ENCODE measurements around the gene BBLN. TPM values are rescaled to one million over a fixed set of nuclear protein-coding genes. Genes with fewer than 3 reads are reported as not detected.

Gene BBLN
- total RNA-seq, 4 donors from 2014 or later, result 73.5 to 145 (median 132) TPM

DNA sequence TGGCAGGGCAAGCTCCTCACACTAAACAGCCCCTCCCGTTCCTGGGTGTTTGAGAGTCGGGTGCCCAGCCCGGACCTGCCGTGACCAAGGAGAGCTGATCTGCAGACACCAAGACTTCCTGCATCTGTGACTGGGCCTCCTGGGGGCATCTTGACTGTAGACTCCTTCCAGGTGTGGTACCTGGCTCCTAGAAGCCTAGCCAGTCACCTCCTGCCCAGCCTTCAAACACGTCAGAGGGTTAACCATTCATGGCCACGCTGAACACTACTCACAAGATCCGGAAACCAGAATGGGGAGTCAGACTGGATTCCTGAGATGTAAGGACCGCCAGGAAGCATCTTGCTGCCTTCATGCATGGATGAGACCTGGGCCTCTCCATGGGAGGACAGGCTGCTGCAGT, 14.5 kb upstream of the BBLN start:
- ATAC-seq, result no peak
- Histone ChIP-seq H3K4me1 (peaks cover 0 to 8% of the 10 kb centered on the region in 2 donors), H3K36me3 (no peaks in the 10 kb centered on the region), H3K27ac (no peak overlapping the region), H3K4me3 (no peak overlapping the region), H3K9me3 (no peaks in the 10 kb centered on the region), H3K27me3 (no peaks in the 10 kb centered on the region)
- TF ChIP-seq, protein P1, sequence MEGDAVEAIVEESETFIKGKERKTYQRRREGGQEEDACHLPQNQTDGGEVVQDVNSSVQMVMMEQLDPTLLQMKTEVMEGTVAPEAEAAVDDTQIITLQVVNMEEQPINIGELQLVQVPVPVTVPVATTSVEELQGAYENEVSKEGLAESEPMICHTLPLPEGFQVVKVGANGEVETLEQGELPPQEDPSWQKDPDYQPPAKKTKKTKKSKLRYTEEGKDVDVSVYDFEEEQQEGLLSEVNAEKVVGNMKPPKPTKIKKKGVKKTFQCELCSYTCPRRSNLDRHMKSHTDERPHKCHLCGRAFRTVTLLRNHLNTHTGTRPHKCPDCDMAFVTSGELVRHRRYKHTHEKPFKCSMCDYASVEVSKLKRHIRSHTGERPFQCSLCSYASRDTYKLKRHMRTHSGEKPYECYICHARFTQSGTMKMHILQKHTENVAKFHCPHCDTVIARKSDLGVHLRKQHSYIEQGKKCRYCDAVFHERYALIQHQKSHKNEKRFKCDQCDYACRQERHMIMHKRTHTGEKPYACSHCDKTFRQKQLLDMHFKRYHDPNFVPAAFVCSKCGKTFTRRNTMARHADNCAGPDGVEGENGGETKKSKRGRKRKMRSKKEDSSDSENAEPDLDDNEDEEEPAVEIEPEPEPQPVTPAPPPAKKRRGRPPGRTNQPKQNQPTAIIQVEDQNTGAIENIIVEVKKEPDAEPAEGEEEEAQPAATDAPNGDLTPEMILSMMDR (IDR thresholded peaks at IDR 0.05 in 4 of 5, conservative IDR thresholded peaks at IDR 0.05 in 1 of 5), result no peak
- TF ChIP-seq POLR2A (IDR thresholded peaks at IDR 0.05), result no peak
- DNase-seq, result no peak
- intact Hi-C loops (cut with DNase I; ENCODE audit: low total_unique reads), result no loop called here
- in situ Hi-C loops (cut with MboI; ENCODE audit: low sequenced_read_pairs in 4 of 4), result no loop called here

DNA sequence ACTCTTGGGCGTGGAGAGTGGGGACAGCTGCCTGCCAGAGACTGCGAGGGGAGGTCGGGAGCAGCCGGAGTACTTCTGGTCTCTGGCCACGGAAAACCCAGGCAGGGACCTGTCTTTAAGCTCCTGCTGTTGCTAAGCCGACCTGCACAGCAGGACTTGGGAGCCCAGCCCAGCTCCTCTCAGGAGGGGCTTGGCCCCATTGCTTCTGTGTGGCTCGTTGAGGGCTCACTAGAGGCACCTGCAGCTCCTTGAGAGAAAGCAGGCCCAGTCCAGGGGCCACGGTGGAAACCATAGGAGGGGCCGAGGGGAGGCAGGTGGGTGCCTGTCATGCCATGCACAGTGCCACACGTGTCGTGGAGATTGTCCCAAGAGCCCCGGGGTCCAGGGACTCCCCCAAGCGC, 14.1 kb upstream of the BBLN start:
- H3K4me3 ChIP-seq, result no peak overlapping the region
- no peak overlapping the region for H3K27ac ChIP-seq
- intact Hi-C loops (cut with DNase I; ENCODE audit: low total_unique reads) (no loop called here), in situ Hi-C loops (cut with MboI; ENCODE audit: low sequenced_read_pairs in 4 of 4) (no loop called here)
- no peak for DNase-seq
- no peak for ATAC-seq
- no peak for TF ChIP-seq POLR2A (IDR thresholded peaks at IDR 0.05)
- TF ChIP-seq, protein P1 (IDR thresholded peaks at IDR 0.05 in 4 of 5, conservative IDR thresholded peaks at IDR 0.05 in 1 of 5), result no peak
- H3K36me3 ChIP-seq, result no peaks in the 10 kb centered on the region
- H3K9me3 ChIP-seq, result no peaks in the 10 kb centered on the region
- peaks cover 0 to 8% of the 10 kb centered on the region in 2 donors for H3K4me1 ChIP-seq
- no peaks in the 10 kb centered on the region for H3K27me3 ChIP-seq

DNA sequence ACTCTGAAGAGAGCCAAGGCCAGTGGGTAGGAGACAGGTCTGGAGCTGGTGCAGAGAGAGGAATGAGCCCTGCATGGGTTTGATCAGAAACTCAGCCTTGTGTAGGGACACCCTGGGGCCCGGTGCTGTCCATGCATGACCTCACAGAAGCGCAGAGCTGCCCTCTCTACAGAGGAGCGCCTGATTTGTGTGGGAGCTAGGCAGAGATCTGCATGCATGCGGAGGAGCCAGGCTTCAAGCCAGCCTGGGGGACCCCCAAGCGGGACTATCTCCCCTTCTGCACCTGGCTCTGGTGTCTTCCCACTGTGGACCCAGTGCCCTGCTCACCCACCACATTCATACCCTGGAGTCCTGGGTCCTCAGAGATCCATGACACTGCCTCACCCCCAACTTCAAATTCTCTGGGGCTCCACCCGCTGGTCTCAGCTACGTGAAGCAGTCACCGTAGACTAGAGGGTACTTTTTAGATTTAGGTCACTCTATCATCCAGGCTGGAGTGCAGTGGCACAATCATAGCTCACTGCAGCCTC, 13.4 kb upstream of the BBLN start:
- ATAC-seq, result no peak
- Histone ChIP-seq H3K27ac (no peak overlapping the region), H3K9me3 (no peaks in the 10 kb centered on the region), H3K4me1 (peaks cover 0 to 8% of the 10 kb centered on the region in 2 donors), H3K27me3 (no peaks in the 10 kb centered on the region), H3K4me3 (no peak overlapping the region), H3K36me3 (no peaks in the 10 kb centered on the region)
- intact Hi-C loops (cut with DNase I; ENCODE audit: low total_unique reads), result no loop called here
- in situ Hi-C loops (cut with MboI; ENCODE audit: low sequenced_read_pairs in 4 of 4), result no loop called here
- TF ChIP-seq POLR2A (IDR thresholded peaks at IDR 0.05), result no peak
- TF ChIP-seq, protein P1 (IDR thresholded peaks at IDR 0.05 in 4 of 5, conservative IDR thresholded peaks at IDR 0.05 in 1 of 5), result no peak
- no peak for DNase-seq

DNA sequence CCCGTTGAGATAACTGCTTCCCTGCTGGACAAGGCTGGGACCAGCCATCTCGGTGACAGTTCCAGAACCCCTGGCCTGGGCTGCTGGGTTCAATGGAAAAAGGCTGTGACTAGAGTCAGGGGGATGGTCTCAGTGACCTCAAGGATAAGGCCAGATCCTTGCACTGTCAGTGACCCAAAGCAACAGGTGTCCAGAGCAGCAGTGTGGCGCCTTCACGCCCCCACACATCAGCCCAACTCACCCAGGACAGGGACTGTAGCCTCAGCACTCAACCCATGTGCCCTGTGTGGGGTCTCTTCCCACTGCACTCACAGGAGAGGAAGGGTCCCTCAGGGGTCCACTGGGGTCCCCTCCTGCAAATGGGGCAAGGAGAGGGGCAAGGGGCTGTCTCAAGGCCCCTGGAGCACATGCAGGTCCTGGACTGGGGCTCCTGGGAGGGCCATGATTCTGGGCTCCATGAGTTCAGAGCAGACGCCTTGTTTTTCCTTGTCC, 11.5 kb upstream of the BBLN start:
- in situ Hi-C loops (cut with MboI; ENCODE audit: low sequenced_read_pairs in 4 of 4), result no loop called here
- TF ChIP-seq, protein P1 (IDR thresholded peaks at IDR 0.05 in 4 of 5, conservative IDR thresholded peaks at IDR 0.05 in 1 of 5), result no peak
- TF ChIP-seq POLR2A (IDR thresholded peaks at IDR 0.05), result no peak
- DNase-seq, result no peak
- no peak for ATAC-seq
- intact Hi-C loops (cut with DNase I; ENCODE audit: low total_unique reads), result no loop called here
- no peaks in the 10 kb centered on the region for H3K36me3 ChIP-seq
- H3K4me3 ChIP-seq, result no peak overlapping the region
- H3K9me3 ChIP-seq, result no peaks in the 10 kb centered on the region
- H3K27ac ChIP-seq, result no peak overlapping the region
- H3K27me3 ChIP-seq, result no peaks in the 10 kb centered on the region
- peaks cover 0 to 8% of the 10 kb centered on the region in 2 donors for H3K4me1 ChIP-seq
